Measurements from ENCODE around the gene KNDC1. TPM values are rescaled to one million over a fixed set of nuclear protein-coding genes. Genes with fewer than 3 reads are reported as not detected.

KNDC1 gene
- polyA plus RNA-seq, 1 donor from 2014 or later: 4.3 TPM

DNA sequence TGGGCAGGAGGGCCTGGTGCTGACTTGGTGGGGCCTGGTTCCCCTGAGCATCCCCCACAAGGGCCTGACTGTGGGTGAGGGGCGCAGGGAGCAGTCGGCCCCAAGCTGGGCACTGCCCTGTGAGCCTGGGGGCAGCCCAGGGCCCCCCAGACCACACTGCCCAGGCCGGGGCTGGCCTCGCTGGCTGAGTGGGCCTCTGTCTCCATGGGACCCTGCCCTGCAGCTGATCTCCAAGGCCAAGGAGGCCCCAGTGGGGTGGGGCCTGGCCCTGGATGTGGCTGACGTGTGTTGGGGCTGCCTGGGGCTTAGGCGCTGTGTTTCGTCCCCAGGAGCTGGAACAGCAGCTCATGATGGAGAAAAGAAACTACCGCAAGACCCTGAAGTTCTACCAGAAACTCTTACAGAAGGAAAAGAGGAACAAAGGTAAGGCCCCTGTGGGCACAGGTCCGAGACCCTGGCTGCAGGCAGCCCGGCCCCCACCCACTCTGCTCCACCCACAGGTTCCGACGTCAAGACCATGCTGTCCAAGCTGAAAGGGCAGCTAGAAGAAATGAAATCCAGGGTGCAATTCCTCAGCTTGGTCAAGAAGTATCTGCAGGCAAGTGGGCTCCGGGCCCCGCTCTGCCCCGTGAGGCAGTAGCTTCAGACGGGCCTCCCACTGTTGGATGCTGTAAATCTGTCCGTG, 46.5 kb downstream of the KNDC1 start:
- Histone ChIP-seq H3K36me3 (ENCODE audit: insufficient read depth, low read length) (no peaks in the 10 kb centered on the region), H3K9me3 (ENCODE audit: low read length) (no peaks in the 10 kb centered on the region), H2AFZ (ENCODE audit: low read depth, low read length) (no peak overlapping the region), H3K27me3 (ENCODE audit: insufficient read depth, low read depth, low read length) (no peaks in the 10 kb centered on the region), H3K9me2 (ENCODE audit: insufficient read depth, low read length) (no peaks in the 10 kb centered on the region), H3K27ac (ENCODE audit: low read length) (no peak overlapping the region), H3K79me2 (replicated peaks; ENCODE audit: insufficient read depth, low read length) (no peaks in the 10 kb centered on the region), H3F3A (ENCODE audit: insufficient read depth, low read length, poor library complexity, severe bottlenecking) (no peaks in the 10 kb centered on the region), H3K9ac (ENCODE audit: low read length) (no peak overlapping the region), H3K4me2 (ENCODE audit: low read length) (no peak overlapping the region), H3K4me3 (ENCODE audit: low read length) (no peak overlapping the region), H4K20me1 (ENCODE audit: insufficient read depth) (no peaks in the 10 kb centered on the region)
- TF ChIP-seq EP300 (conservative IDR thresholded peaks at IDR 0.05; ENCODE audit: poor library complexity, severe bottlenecking) (no peak), TAF1 (IDR thresholded peaks at IDR 0.05; ENCODE audit: low read depth) (no peak), EZH2 (IDR thresholded peaks at IDR 0.05; ENCODE audit: borderline replicate concordance, insufficient read depth, low read length, poor library complexity, severe bottlenecking) (no peak), POLR2AphosphoS5 (IDR thresholded peaks at IDR 0.05) (no peak), MXI1 (conservative IDR thresholded peaks at IDR 0.05; ENCODE audit: poor library complexity, severe bottlenecking) (no peak), RAD21 (conservative IDR thresholded peaks at IDR 0.05) (no peak), SMC3 (conservative IDR thresholded peaks at IDR 0.05; ENCODE audit: poor library complexity) (no peak)
- TF ChIP-seq, protein P1, sequence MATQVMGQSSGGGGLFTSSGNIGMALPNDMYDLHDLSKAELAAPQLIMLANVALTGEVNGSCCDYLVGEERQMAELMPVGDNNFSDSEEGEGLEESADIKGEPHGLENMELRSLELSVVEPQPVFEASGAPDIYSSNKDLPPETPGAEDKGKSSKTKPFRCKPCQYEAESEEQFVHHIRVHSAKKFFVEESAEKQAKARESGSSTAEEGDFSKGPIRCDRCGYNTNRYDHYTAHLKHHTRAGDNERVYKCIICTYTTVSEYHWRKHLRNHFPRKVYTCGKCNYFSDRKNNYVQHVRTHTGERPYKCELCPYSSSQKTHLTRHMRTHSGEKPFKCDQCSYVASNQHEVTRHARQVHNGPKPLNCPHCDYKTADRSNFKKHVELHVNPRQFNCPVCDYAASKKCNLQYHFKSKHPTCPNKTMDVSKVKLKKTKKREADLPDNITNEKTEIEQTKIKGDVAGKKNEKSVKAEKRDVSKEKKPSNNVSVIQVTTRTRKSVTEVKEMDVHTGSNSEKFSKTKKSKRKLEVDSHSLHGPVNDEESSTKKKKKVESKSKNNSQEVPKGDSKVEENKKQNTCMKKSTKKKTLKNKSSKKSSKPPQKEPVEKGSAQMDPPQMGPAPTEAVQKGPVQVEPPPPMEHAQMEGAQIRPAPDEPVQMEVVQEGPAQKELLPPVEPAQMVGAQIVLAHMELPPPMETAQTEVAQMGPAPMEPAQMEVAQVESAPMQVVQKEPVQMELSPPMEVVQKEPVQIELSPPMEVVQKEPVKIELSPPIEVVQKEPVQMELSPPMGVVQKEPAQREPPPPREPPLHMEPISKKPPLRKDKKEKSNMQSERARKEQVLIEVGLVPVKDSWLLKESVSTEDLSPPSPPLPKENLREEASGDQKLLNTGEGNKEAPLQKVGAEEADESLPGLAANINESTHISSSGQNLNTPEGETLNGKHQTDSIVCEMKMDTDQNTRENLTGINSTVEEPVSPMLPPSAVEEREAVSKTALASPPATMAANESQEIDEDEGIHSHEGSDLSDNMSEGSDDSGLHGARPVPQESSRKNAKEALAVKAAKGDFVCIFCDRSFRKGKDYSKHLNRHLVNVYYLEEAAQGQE (IDR thresholded peaks at IDR 0.05; ENCODE audit: borderline replicate concordance): no peak
- TF ChIP-seq, protein P2, sequence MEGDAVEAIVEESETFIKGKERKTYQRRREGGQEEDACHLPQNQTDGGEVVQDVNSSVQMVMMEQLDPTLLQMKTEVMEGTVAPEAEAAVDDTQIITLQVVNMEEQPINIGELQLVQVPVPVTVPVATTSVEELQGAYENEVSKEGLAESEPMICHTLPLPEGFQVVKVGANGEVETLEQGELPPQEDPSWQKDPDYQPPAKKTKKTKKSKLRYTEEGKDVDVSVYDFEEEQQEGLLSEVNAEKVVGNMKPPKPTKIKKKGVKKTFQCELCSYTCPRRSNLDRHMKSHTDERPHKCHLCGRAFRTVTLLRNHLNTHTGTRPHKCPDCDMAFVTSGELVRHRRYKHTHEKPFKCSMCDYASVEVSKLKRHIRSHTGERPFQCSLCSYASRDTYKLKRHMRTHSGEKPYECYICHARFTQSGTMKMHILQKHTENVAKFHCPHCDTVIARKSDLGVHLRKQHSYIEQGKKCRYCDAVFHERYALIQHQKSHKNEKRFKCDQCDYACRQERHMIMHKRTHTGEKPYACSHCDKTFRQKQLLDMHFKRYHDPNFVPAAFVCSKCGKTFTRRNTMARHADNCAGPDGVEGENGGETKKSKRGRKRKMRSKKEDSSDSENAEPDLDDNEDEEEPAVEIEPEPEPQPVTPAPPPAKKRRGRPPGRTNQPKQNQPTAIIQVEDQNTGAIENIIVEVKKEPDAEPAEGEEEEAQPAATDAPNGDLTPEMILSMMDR (IDR thresholded peaks at IDR 0.05; ENCODE audit: poor library complexity, severe bottlenecking): no peak

DNA sequence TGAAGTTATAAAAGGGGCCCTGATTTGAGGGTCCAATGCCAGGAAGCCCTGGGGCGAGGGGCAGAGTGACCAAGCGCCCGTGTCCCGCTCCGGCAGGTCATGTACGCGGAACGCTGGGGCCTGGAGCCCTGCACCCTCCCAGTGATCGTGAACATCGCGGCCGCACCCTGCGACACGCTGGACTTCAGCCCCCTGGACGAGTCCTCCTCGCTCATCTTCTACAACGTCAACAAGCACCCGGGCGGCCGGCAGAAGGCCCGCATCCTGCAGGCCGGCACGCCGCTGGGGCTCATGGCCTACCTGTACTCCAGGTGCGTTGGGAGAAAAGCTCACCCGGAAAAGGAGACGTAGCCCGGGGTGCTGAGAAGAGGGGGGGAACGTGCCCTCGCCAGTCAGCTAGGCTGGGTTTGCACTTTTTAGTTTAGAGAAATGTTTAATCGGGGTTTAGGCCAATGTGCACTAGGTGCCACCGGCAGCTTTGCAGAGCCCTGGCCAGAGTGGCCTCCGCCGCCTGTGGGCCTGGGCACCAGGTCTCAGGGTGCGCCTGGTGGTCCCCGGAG, 47.1 kb downstream of the KNDC1 start:
- H3K36me3 ChIP-seq (ENCODE audit: insufficient read depth, low read length): no peaks in the 10 kb centered on the region
- no peak overlapping the region for H2AFZ ChIP-seq (ENCODE audit: low read depth, low read length)
- H4K20me1 ChIP-seq (ENCODE audit: insufficient read depth): no peaks in the 10 kb centered on the region
- no peaks in the 10 kb centered on the region for H3K27me3 ChIP-seq (ENCODE audit: insufficient read depth, low read depth, low read length)
- H3K4me3 ChIP-seq (ENCODE audit: low read length): no peak overlapping the region
- no peak overlapping the region for H3K9ac ChIP-seq (ENCODE audit: low read length)
- H3K9me3 ChIP-seq (ENCODE audit: low read length): no peaks in the 10 kb centered on the region
- no peak overlapping the region for H3K4me2 ChIP-seq (ENCODE audit: low read length)
- TF ChIP-seq, protein P1 (IDR thresholded peaks at IDR 0.05; ENCODE audit: borderline replicate concordance): no peak
- TF ChIP-seq RAD21 (conservative IDR thresholded peaks at IDR 0.05) (no peak), SMC3 (conservative IDR thresholded peaks at IDR 0.05; ENCODE audit: poor library complexity) (no peak), POLR2AphosphoS5 (IDR thresholded peaks at IDR 0.05) (no peak), MXI1 (conservative IDR thresholded peaks at IDR 0.05; ENCODE audit: poor library complexity, severe bottlenecking) (no peak), EP300 (conservative IDR thresholded peaks at IDR 0.05; ENCODE audit: poor library complexity, severe bottlenecking) (no peak), EZH2 (IDR thresholded peaks at IDR 0.05; ENCODE audit: borderline replicate concordance, insufficient read depth, low read length, poor library complexity, severe bottlenecking) (no peak), TAF1 (IDR thresholded peaks at IDR 0.05; ENCODE audit: low read depth) (no peak)
- TF ChIP-seq, protein P2 (IDR thresholded peaks at IDR 0.05; ENCODE audit: poor library complexity, severe bottlenecking): no peak
- H3F3A ChIP-seq (ENCODE audit: insufficient read depth, low read length, poor library complexity, severe bottlenecking): no peaks in the 10 kb centered on the region
- H3K27ac ChIP-seq (ENCODE audit: low read length): no peak overlapping the region
- H3K79me2 ChIP-seq (replicated peaks; ENCODE audit: insufficient read depth, low read length): no peaks in the 10 kb centered on the region
- no peaks in the 10 kb centered on the region for H3K9me2 ChIP-seq (ENCODE audit: insufficient read depth, low read length)
